HG03039 (cell line): ENCODE measurements around the gene C19orf18.
A peak's percentile ranks its signal among the peaks of the same experiment; 100 is the strongest.

Experiments
- ATAC-seq: cut with Tn5 transposase; IDR thresholded peaks from one replicate; pipeline ENCODE4 v1.9.1; 2021; ENCODE audit warnings: mild to moderate bottlenecking, moderate library complexity; ENCODE audit not compliant: unreplicated experiment

C19orf18 gene

GRCh38 chr19:57949296-57949695 lies 25.0 kb downstream of the C19orf18 start:
- no peak for ATAC-seq

GRCh38 chr19:57947419-57948134 lies 26.8 kb downstream of the C19orf18 start, which contains the start of gene ZNF256:
Gene ZNF256 (minus strand): TSS chr19:57947706. CDS start chr19:57947474, 232 bp downstream.
- ATAC-seq, result peak; percentile 79

DNA sequence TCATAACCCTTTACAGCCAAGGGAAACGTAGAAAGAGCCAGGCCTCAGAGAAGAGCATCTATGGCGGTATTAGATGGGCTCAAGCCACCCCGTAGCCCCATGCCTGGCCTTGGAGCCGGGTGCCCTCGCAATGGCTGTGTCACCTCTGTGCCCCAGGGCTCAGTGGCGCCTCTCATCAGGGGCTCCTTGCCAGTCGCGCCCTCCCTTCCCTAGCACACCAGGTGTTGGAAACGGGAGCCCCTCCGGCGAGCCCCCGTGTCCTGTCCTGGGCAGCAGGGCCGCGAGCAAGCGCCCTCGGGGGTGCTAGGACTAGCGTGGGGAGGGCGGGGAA lies 27.3 kb downstream of the C19orf18 start:
- ATAC-seq, result peak; percentile 9

DNA sequence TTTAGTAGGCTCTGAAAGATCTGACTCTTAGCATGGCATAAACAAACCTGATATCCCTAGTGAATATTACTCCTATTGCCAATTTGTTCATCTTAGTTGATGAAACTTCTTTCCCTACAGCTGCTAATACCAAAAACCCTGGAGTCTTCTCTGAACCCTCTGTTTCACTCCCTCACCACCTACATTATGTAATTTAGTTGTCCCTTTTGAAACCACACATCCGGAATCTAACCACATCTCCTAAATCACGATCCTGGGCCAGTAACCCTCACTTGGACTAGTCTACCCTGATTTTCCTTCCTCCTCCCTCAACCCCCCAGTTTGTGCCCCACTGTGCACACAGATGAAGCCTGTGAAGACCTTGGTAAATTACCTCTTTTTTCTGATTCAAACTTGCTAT lies 28.0 kb downstream of the C19orf18 start:
- no peak for ATAC-seq

DNA sequence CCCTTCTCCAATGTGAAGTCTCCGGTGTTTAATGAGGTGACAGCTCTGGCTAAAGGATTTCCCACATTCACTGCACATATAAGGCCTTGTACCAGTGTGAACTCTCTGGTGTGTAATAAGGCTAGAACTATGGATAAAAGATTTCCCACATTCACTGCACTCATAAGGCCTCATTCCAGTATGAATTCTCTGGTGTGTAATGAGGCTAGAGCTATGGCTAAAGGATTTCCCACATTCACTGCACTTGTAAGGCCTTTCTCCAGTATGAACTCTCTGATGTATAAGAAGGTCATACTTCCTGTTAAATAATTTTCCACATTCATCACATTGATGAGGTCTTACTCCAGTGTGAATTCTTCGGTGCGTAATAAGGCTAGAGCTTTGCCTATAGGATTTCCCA lies 32.7 kb downstream of the C19orf18 start:
- no peak for ATAC-seq

- no peak for ATAC-seq
Measured at GRCh38 chr19:57935731-57936130, 38.6 kb downstream of the C19orf18 start.

GRCh38 chr19:57934820-57935665 lies 39.3 kb downstream of the C19orf18 start, which contains the start of gene ZNF418:
Gene ZNF418 (minus strand): TSS chr19:57935402. CDS start chr19:57933822, 1,580 bp downstream.
- ATAC-seq, result no peak

DNA sequence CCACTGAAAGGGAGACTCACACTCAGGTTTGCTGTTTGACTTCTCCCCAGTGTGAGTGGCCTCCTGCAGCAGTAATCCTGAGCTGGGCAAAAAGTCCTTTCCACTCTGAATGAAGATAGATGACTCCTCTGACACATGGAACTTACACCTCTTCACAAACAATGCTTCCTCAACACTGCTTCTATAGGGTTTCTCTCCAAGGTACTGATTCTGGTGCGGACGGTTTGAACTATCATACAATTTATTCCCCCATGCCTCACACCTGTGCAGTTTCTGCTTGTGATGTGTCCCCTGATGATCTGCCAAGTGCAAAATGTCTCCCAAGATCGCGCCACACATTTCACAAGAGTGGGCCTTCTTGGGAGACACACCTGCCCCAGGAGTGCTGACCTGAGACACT lies 46.7 kb downstream of the C19orf18 start:
- no peak for ATAC-seq

- peak; percentile 90 for ATAC-seq
Measured at GRCh38 chr19:57916168-57916995, 58.0 kb downstream of the C19orf18 start, which contains the start of gene ZNF417. Gene ZNF417 (minus strand): TSS chr19:57916592. CDS start chr19:57916411, 181 bp downstream.

GRCh38 chr19:57914531-57914930 lies 59.8 kb downstream of the C19orf18 start:
- no peak for ATAC-seq
